Measurements from ENCODE around the gene TMEM229B.

Gene TMEM229B

DNA sequence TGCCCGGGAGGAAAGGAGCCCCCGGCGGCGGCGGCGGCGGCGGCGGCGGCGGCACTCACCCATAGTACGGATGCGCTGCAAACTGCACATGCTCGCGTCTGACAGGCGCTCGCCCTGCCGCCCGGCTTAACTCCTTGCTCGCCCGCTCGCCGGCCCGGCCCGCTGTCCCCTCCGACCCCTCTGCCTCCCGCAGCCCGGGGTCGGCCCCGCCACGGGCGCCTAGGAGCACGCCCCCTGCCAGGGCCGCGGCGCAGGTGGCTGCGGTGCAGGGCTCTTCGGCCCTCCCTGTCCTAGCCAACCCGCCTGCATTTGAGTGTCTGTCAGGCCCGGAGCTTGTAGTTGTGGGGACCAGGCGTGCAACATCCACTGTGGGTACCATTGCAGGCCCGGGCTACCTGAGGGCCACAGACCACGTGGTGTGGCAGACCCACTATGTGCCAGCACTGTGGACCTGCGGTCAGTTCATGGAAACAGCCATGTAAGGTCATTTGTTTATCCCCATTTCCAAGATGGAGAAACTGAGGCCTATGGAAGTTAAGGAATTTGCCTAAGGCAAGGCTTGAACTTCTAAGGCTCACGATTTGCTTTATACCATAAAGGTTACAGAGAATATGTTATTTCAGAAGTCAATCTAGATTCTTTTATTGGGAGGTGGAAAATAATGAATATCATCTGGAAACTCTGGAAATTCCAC is 27.0 kb upstream of the TMEM229B start:
- peak in 1 of 3 experiments; percentile 37 for DNase-seq (ENCODE audit: low read depth in 3 of 3)

DNA sequence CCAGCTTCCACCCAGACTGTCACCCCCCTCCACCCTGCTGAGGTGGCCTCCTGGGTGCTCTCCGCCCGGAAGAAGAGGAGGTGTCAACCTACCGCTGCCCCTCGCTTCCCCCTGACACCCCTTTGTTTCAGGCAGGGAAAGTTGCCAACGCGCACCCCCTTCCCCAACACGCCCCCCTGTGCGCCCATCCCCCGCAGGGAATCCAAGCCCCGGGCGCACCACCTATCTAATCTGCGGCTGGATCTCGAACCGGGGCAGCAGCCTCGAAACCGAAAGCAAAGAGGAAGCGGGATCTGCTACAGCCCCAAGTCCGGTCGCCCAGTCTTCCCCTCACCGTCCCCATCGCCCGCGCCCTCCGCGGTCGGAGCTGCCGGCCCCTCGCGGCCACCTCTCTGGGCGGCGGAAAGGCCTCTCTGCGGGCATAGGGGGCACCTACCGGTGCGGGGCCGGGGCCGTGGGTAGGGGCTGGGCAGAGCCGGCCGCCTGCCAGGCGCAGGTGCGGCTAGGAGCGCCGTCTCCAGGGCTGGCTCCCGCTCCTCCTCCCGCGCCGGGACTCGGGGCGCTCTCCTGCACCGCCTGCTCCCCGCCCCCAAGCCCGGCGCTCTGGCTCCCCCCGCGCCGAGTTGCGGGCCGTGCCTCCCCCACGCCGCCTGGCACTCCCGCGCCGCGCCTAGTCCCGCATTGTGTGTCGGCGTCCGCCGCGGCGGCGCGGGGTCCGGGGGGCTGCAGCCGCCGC is 26.3 kb upstream of the TMEM229B start:
- peak in 1 of 3 experiments; percentile 24 for DNase-seq (ENCODE audit: low read depth in 3 of 3)

DNA sequence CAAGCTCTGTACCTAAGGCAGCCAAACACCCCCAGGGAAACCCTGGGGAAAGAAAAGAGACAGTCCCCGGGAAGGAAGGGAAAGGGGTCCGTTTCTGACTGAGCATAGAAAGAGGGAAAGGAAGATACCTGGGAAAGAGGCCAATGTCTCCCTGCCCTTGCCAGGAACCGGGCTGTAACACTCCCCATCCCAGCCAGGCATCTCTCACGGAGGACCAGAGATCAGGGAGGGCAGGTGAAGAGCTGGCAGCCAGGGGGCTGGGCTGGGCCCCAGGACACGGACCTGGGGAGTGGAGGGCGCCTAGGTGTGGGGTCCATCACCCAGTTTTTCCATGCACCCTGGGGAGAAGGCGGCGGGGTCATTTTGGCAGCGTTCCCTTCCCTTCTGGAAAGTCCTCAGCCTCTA is 25.7 kb upstream of the TMEM229B start:
- no peak for DNase-seq (ENCODE audit: low read depth in 3 of 3)

GRCh38 chr14:67513631-67514108 is 25.1 kb upstream of the TMEM229B start:
- no peak for DNase-seq (ENCODE audit: low read depth in 3 of 3)

DNA sequence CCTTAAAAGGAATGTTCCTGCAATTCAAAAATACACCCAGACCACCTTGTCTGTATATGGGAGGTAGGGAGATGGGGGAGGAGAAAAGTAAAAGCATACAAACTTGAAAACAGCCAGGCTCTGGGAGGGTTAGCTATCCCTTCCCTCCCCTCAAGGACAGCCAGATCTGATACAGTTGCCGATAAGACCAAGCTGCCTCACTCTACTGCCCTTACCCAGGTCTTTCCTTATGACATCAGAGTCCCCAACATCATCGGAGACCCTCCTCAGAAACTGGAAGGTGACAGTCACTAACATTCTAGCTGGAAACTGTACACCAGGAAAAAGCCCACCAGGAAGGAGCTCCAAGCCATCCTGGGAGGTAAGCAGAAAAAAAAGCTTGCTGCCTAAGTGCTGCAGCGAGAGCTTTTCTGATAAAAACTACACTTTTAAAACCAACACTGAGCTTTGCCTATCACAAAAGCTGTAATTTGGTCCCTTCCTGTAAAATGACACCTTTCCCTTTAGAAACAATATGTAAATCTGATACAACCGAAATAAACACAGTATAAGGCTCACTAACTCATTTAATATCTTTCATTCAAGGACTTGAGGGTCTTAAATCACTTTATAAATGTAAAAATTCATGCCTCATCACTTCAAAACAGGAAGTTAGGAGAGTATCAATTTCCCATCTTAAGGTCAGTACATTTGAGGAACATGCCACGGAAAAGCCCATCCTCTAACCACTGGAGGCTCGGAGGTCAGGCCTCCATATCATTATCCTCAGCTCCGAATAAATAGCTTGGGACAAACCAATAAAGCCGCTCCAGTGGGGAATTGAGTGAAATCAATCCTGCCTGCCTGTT is 24.2 kb upstream of the TMEM229B start:
- no peak for DNase-seq (ENCODE audit: low read depth in 3 of 3)

DNA sequence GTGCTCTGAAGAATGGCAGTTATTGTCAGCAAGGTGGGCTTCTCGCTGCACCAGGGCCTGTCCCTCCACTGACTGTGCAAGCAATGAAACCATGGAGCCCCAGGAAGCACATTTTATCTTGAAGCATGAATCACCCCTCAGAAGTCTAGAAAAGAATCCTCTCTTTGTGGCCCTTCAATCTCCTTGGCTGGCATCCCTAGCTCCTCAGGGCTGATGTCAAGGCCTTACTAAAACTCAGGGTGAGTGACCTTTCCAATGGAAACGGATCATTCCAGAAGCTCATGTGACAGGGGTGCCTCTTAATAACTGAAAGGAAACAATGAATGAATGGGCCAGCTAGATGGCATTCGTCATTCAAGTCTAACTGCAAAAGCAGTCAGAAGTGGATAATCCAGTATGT is 22.3 kb upstream of the TMEM229B start:
- no peak for DNase-seq (ENCODE audit: low read depth in 3 of 3)

- DNase-seq (ENCODE audit: low read depth in 3 of 3) = no peak
Measured at GRCh38 chr14:67510121-67510520, 21.6 kb upstream of the TMEM229B start.

- no peak for DNase-seq (ENCODE audit: low read depth in 3 of 3)
Measured at GRCh38 chr14:67508956-67509355, 20.4 kb upstream of the TMEM229B start.

DNA sequence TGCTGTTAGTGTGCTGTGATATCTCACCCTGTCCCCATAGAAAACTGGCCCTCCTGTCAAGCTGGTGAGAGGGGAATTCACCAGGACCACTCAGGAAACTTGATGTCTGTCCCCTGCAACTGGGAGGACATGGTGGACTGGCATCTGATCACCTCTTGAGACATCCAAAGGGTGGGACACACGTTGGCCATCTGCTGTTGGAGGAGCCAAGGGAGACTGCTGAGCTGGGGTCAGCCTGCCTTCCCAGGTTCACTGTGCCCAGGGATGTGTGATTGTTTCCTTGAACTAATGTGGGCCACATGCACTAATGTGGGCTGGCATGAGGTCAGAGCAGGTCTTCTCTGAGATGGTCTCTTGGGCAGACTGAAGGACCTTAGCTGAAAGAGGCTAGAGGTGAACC is 16.7 kb upstream of the TMEM229B start:
- DNase-seq (ENCODE audit: low read depth in 3 of 3) = no peak

- no peak for DNase-seq (ENCODE audit: low read depth in 3 of 3)
Measured at GRCh38 chr14:67503331-67503730, 14.8 kb upstream of the TMEM229B start.

DNA sequence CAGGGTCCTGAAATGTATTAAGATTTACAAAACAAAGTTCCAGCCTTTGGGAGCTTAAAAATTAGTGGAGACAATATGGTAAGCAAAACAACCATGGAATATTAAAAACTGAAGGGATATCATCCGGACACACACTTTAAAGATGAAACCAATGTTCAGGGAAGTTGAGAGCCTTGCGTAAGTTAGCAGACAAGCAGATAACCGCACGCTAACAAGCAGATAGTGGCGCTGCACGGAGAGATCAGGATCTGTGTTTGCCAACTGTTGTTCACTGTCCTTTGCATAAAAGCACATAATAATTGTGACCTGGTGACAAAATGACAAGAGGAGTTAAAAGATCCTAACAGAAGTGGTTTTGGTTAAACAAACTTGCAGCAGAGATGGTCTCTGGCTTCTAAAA is 14.3 kb upstream of the TMEM229B start:
- DNase-seq (ENCODE audit: low read depth in 3 of 3) = no peak

- DNase-seq (ENCODE audit: low read depth in 3 of 3) = no peak
Measured at GRCh38 chr14:67501670-67502069, 13.1 kb upstream of the TMEM229B start.

GRCh38 chr14:67500981-67501380 is 12.5 kb upstream of the TMEM229B start:
- no peak for DNase-seq (ENCODE audit: low read depth in 3 of 3)

- no peak for DNase-seq (ENCODE audit: low read depth in 3 of 3)
Measured at GRCh38 chr14:67497716-67498115, 9.2 kb upstream of the TMEM229B start.

GRCh38 chr14:67497216-67497615 is 8.7 kb upstream of the TMEM229B start:
- DNase-seq (ENCODE audit: low read depth in 3 of 3) = no peak

DNA sequence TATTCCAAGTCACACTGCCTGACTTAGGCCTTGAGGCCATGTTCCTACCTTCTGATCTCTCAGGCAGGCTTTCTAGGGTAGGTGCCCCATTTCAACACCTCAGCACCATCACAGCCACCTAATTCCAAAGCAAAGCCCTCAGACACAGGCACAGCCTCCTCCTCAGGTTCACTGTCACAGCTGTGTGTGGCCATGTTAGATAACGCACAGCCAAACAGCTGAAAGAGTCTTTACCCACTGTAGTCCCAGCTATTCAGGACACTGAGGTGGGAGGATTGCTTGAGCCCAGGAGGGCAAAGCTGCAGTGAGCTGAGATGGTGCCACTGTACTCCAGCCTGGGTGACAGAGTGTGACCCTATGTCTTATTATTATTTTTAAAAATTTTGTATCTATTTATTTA is 7.3 kb upstream of the TMEM229B start:
- DNase-seq (ENCODE audit: low read depth in 3 of 3) = no peak

- no peak for DNase-seq (ENCODE audit: low read depth in 3 of 3)
Measured at GRCh38 chr14:67493092-67493717, 4.7 kb upstream of the TMEM229B start.

GRCh38 chr14:67492538-67492937 is 4.0 kb upstream of the TMEM229B start:
- no peak for DNase-seq (ENCODE audit: low read depth in 3 of 3)

DNA sequence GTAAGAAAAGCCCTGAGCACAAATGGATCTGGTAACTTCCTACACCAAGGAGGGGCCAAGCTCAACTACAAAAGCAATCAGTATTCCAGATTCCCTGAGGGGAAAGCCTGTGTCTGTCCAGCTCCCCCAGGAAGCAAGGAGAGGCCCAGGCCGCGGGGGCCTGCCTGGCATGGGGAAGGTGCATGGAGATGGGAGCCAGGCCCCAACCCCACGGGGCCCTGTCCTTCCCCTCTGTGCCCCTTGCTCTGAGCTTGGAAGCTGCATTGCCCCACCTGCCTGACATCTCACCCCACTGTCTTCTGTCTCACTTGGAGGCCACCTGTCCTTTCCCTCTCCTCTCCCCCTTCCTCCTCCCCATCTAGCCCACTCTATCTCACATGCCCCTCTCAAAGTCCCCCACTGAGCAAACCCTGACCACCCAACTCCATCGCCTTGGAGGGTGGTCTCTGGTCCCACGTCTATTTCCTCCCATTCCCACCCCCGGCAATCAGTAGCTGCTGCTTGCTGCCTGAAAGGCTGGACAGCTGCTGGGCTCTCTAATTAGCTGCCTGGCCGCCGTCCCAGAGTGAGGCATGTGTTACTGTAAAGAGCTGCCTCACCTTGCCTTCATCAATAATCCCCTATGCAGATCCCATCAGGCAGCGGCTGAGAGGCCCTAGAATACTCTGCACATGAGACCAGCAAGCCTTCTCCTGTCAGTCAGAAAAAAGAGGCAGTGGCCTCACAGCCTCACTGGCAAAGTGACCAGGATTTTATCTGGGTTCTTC is 3.4 kb upstream of the TMEM229B start:
- DNase-seq (ENCODE audit: low read depth in 3 of 3) = no peak

GRCh38 chr14:67491285-67491684 is 2.8 kb upstream of the TMEM229B start:
- DNase-seq (ENCODE audit: low read depth in 3 of 3) = no peak

- DNase-seq (ENCODE audit: low read depth in 3 of 3) = no peak
Measured at GRCh38 chr14:67490196-67490595, 1.7 kb upstream of the TMEM229B start.
